ENCODE results near the gene STAG3. TPM values are rescaled to one million over a fixed set of nuclear protein-coding genes. Genes with fewer than 3 reads are reported as not detected.
"Not testable (repeated sequence)": the region's sequence is repeated elsewhere in the genome, so short reads cannot be mapped to it uniquely, and the experiment has no call there.

STAG3 gene
- total and polyA plus RNA-seq, 4 experiments from 2014 or later = 1.6 to 7.7 (median 5.1) TPM

GRCh38 chr7:100221767-100222444 is 44.2 kb downstream of the STAG3 start:
- peaks cover 69% of the 10 kb centered on the region for H3K4me1 ChIP-seq (ENCODE audit: insufficient read depth, low read length)
- no peaks in the 10 kb centered on the region for H3K27me3 ChIP-seq (ENCODE audit: insufficient read depth, low read length)
- no peaks in the 10 kb centered on the region for H3K9me3 ChIP-seq (ENCODE audit: control insufficient read depth in 1 of 2, low read length in 2 of 2)

GRCh38 chr7:100222445-100223132 is 44.9 kb downstream of the STAG3 start:
- intact Hi-C loops (cut with micrococcal nuclease) = loop anchor here (5.0 kb wide), 1 partner anchor 305 kb away; the partner anchor contains the start of gene TRIM4

More at GRCh38 chr7:100221767-100222444, 44.2 kb downstream of the STAG3 start:
- peak in 1 of 5 donors; percentile 77 for DNase-seq
- H3K27ac ChIP-seq (ENCODE audit: low read depth, low read length) = peak overlapping the region; percentile 90
- Mint-ChIP-seq H3K4me1 (peaks cover 25 to 77% (median 54%) of the 10 kb centered on the region in 4 donors), H3K4me3 (peak overlapping the region; percentile 92 to 98 (median 96)), H3K36me3 (peaks cover 4 to 42% of the 10 kb centered on the region in 2 donors), H3K27me3 (no peaks in the 10 kb centered on the region), H3K27ac (peak overlapping the region; percentile 96 to 99 (median 99)), H3K9me3 (peaks cover 0 to 6% (median 0%) of the 10 kb centered on the region in 8 donors)
- POLR2A ChIA-PET (ENCODE audit: partially characterized antibody) = interaction anchor here (0.6 to 4.5 kb wide), 21 partner anchors 8 to 484 kb away, joined by 3 to 29 read pairs (median 5); partner anchors contain the start of genes GPC2, LAMTOR4, MBLAC1 and MEPCE
- intact Hi-C loops (cut with micrococcal nuclease) = loop anchor here (1.0 to 5.0 kb wide), 5 partner anchors 50 to 305 kb away; partner anchors contain the start of genes LAMTOR4 and TRIM4
- CTCF ChIA-PET (ENCODE audit: partially characterized antibody) = interaction anchor here (1.1 to 1.9 kb wide), 5 partner anchors 27 to 124 kb away, joined by 3 to 12 read pairs (median 4); no protein-coding TSS in a partner anchor
- peak overlapping the region; percentile 18 to 91 for H3K4me3 ChIP-seq (ENCODE audit: low read length in 2 of 2)
- H3K36me3 ChIP-seq (ENCODE audit: insufficient read depth, low read length) = peaks cover 4% of the 10 kb centered on the region

DNA sequence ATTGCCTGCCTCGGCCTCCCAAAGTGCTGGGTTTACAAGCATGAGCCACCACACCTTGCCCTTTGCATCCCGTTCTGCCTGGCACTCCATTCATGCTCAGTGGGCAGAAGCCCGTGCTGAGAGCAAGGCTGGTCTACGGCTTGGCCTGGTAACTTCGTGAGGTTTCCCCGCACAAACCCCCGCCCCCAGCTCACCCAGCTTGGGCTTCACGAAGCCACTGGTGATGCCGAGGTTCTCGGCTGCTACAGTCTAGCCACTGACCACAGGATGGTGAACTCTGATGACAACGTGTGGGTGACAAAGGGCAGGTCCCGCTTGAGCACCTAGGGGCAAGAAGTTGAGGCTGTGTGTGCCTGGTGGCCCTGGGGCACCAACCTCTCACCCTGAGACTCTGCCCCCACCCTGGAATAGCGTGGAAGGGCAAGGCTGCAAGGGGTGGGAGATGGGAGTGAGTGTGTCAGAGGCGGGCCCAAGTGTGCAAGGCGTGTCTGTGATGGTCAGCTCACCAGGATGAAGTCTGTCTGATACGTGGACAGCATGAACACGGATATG is 45.7 kb downstream of the STAG3 start:
- H3K27ac Mint-ChIP-seq = peak overlapping the region; percentile 76 to 99 (median 98)
- not testable (repeated sequence) for DNase-seq; H3K9me3 ChIP-seq (ENCODE audit: control insufficient read depth in 1 of 2, low read length in 2 of 2); H3K4me3 ChIP-seq (ENCODE audit: low read length in 2 of 2); H3K36me3 ChIP-seq (ENCODE audit: insufficient read depth, low read length); H3K27me3 ChIP-seq (ENCODE audit: insufficient read depth, low read length); H3K9me3 Mint-ChIP-seq; H3K27me3 Mint-ChIP-seq
- H3K4me3 Mint-ChIP-seq = peak overlapping the region; percentile 4 to 96 (median 58)
- H3K4me1 Mint-ChIP-seq = peaks cover 20 to 79% (median 50%) of the 10 kb centered on the region in 4 donors
- intact Hi-C loops (cut with micrococcal nuclease) = loop anchor here (5.0 kb wide), 1 partner anchor 306 kb away; the partner anchor contains the start of gene TRIM4
- peaks cover 65% of the 10 kb centered on the region for H3K4me1 ChIP-seq (ENCODE audit: insufficient read depth, low read length)
- ChIA-PET POLR2A (ENCODE audit: partially characterized antibody) (interaction anchor here (2.9 to 4.3 kb wide), 2 partner anchors 14 to 15 kb away, joined by 7 to 29 read pairs; no protein-coding TSS in a partner anchor), CTCF (ENCODE audit: partially characterized antibody) (interaction anchor here (0.9 to 1.9 kb wide), 2 partner anchors 49 to 91 kb away, joined by 4 read pairs; no protein-coding TSS in a partner anchor)
- H3K27ac ChIP-seq (ENCODE audit: low read depth, low read length) = peak overlapping the region; percentile 90
- peaks cover 4 to 45% of the 10 kb centered on the region in 2 donors for H3K36me3 Mint-ChIP-seq

More at GRCh38 chr7:100222445-100223132, 44.9 kb downstream of the STAG3 start:
- DNase-seq = no peak
- H3K27ac ChIP-seq (ENCODE audit: low read depth, low read length) = peak overlapping the region; percentile 90
- H3K4me1 Mint-ChIP-seq = peaks cover 22 to 74% (median 51%) of the 10 kb centered on the region in 4 donors
- peaks cover 67% of the 10 kb centered on the region for H3K4me1 ChIP-seq (ENCODE audit: insufficient read depth, low read length)
- H3K27ac Mint-ChIP-seq = peak overlapping the region; percentile 96 to 99 (median 99)
- peaks cover 4% of the 10 kb centered on the region for H3K36me3 ChIP-seq (ENCODE audit: insufficient read depth, low read length)
- CTCF ChIA-PET (ENCODE audit: partially characterized antibody) = interaction anchor here (1.1 to 1.9 kb wide), 4 partner anchors 28 to 123 kb away, joined by 3 to 12 read pairs (median 6); no protein-coding TSS in a partner anchor
- H3K27me3 ChIP-seq (ENCODE audit: insufficient read depth, low read length) = no peaks in the 10 kb centered on the region
- H3K4me3 Mint-ChIP-seq = peak overlapping the region; percentile 92 to 98 (median 96)
- H3K4me3 ChIP-seq (ENCODE audit: low read length in 2 of 2) = peak overlapping the region; percentile 18 to 91
- peaks cover 4 to 45% of the 10 kb centered on the region in 2 donors for H3K36me3 Mint-ChIP-seq
- no peaks in the 10 kb centered on the region for H3K27me3 Mint-ChIP-seq
- no peaks in the 10 kb centered on the region for H3K9me3 ChIP-seq (ENCODE audit: control insufficient read depth in 1 of 2, low read length in 2 of 2)
- POLR2A ChIA-PET (ENCODE audit: partially characterized antibody) = interaction anchor here (0.9 to 4.5 kb wide), 15 partner anchors 11 to 303 kb away, joined by 3 to 29 read pairs (median 8); partner anchors contain the start of genes GPC2, LAMTOR4, MBLAC1 and MEPCE
- peaks cover 0 to 6% (median 0%) of the 10 kb centered on the region in 8 donors for H3K9me3 Mint-ChIP-seq

GRCh38 chr7:100224891-100225290 is 47.2 kb downstream of the STAG3 start:
- DNase-seq; H3K27me3 Mint-ChIP-seq; H3K27me3 ChIP-seq (ENCODE audit: insufficient read depth, low read length); H3K9me3 ChIP-seq (ENCODE audit: control insufficient read depth in 1 of 2, low read length in 2 of 2); H3K36me3 ChIP-seq (ENCODE audit: insufficient read depth, low read length); POLR2A ChIA-PET (ENCODE audit: partially characterized antibody); H3K4me3 ChIP-seq (ENCODE audit: low read length in 2 of 2); H3K9me3 Mint-ChIP-seq; H3K27ac ChIP-seq (ENCODE audit: low read depth, low read length); CTCF ChIA-PET (ENCODE audit: partially characterized antibody): not testable (repeated sequence)
- H3K27ac Mint-ChIP-seq = peak overlapping the region in 6 of 7 donors; percentile 50 to 99 (median 82)
- H3K36me3 Mint-ChIP-seq = peaks cover 4 to 40% of the 10 kb centered on the region in 2 donors
- intact Hi-C loops (cut with micrococcal nuclease) = loop anchor here (5.0 kb wide), 1 partner anchor 308 kb away; the partner anchor contains the start of gene TRIM4
- H3K4me1 Mint-ChIP-seq = peaks cover 12 to 77% (median 42%) of the 10 kb centered on the region in 4 donors
- peak overlapping the region in 3 of 8 donors; percentile 3 to 12 (median 6) for H3K4me3 Mint-ChIP-seq
- H3K4me1 ChIP-seq (ENCODE audit: insufficient read depth, low read length) = peaks cover 53% of the 10 kb centered on the region

- DNase-seq; H3K4me3 Mint-ChIP-seq; H3K4me1 ChIP-seq (ENCODE audit: insufficient read depth, low read length); H3K27ac ChIP-seq (ENCODE audit: low read depth, low read length); H3K27me3 ChIP-seq (ENCODE audit: insufficient read depth, low read length); intact Hi-C loops (cut with micrococcal nuclease); H3K4me3 ChIP-seq (ENCODE audit: low read length in 2 of 2); H3K9me3 ChIP-seq (ENCODE audit: control insufficient read depth in 1 of 2, low read length in 2 of 2); H3K36me3 ChIP-seq (ENCODE audit: insufficient read depth, low read length); H3K27me3 Mint-ChIP-seq; H3K9me3 Mint-ChIP-seq: not testable (repeated sequence)
- ChIA-PET CTCF (ENCODE audit: partially characterized antibody) (interaction anchor here (1.4 kb wide), 1 partner anchor 102 kb away, joined by 4 read pairs; no protein-coding TSS in a partner anchor), POLR2A (ENCODE audit: partially characterized antibody) (interaction anchor here (1.1 to 2.2 kb wide), 2 partner anchors 14 to 25 kb away, joined by 3 to 15 read pairs; no protein-coding TSS in a partner anchor)
- Mint-ChIP-seq H3K4me1 (peaks cover 11 to 35% (median 16%) of the 10 kb centered on the region in 4 donors), H3K36me3 (peaks cover 7 to 14% of the 10 kb centered on the region in 2 donors), H3K27ac (peak overlapping the region; percentile 28 to 90 (median 67))
Observed at GRCh38 chr7:100234660-100235317, 57.1 kb downstream of the STAG3 start.

DNA sequence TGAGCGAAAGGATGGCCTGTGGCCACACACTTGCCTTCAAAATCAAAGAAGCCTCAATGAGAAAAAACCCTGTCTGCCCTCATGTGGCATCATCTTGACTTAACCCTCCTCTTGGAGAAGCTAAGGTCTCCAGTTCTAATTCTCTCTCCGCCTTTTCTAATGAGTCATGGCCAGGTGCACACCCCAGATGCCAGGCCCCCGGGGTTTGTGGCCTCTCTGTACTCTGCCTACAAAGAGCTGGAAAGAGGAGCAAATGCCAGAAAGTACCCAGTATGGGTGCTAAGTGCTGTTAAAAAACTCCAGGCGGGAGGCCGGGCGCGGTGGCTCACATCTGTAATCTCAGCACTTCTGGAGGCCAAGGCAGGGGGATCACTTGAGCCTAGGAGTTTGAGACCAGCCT is 62.3 kb downstream of the STAG3 start:
- POLR2A ChIA-PET (ENCODE audit: partially characterized antibody); H3K27me3 Mint-ChIP-seq; H3K36me3 Mint-ChIP-seq; H3K4me3 Mint-ChIP-seq; H3K4me3 ChIP-seq (ENCODE audit: low read length in 2 of 2); intact Hi-C loops (cut with micrococcal nuclease); H3K4me1 ChIP-seq (ENCODE audit: insufficient read depth, low read length); H3K9me3 Mint-ChIP-seq; DNase-seq; H3K27me3 ChIP-seq (ENCODE audit: insufficient read depth, low read length); CTCF ChIA-PET (ENCODE audit: partially characterized antibody); H3K27ac ChIP-seq (ENCODE audit: low read depth, low read length); H3K36me3 ChIP-seq (ENCODE audit: insufficient read depth, low read length); H3K9me3 ChIP-seq (ENCODE audit: control insufficient read depth in 1 of 2, low read length in 2 of 2): not testable (repeated sequence)
- peaks cover 13 to 28% (median 16%) of the 10 kb centered on the region in 4 donors for H3K4me1 Mint-ChIP-seq
- H3K27ac Mint-ChIP-seq = peak overlapping the region in 1 of 7 donors; percentile 60
